SK-N-SH (cell line): ENCODE measurements around the gene PRKCA.

Experiments used
- CHD2 ChIP-seq: fragments of 150-350 bp; IDR thresholded peaks from 2 replicates; pipeline ENCODE4 v1.6.1; 2018; ENCODE audit warnings: low read length; ENCODE audit not compliant: partially characterized antibody
- EZH2phosphoT487 ChIP-seq: fragments of 200-600 bp; sonication (generic); IDR thresholded peaks from 2 replicates; pipeline ENCODE4 v1.6.1; 2017; ENCODE audit warnings: low read depth, mixed run types, mild to moderate bottlenecking, antibody characterized with exemption, moderate library complexity, borderline replicate concordance
- MXI1 ChIP-seq: IDR thresholded peaks from 2 replicates; pipeline ENCODE4 v1.6.1; 2012; ENCODE audit warnings: mild to moderate bottlenecking, low read depth, low read length, improper control_type of control experiment
- POLR2AphosphoS5 ChIP-seq: IDR thresholded peaks from 2 replicates; pipeline ENCODE4 v1.6.1; 2012; ENCODE audit warnings: low read depth, low read length
- RXRA ChIP-seq: IDR thresholded peaks from 2 replicates; pipeline ENCODE4 v1.4.0; 2012; ENCODE audit warnings: low read depth, mild to moderate bottlenecking, borderline replicate concordance
- SIN3A ChIP-seq: IDR thresholded peaks from 2 replicates; pipeline ENCODE4 v1.6.1; 2012; ENCODE audit warnings: low read depth, mild to moderate bottlenecking, low read length, moderate library complexity, borderline replicate concordance
- TAF1 ChIP-seq: IDR thresholded peaks from 2 replicates; pipeline ENCODE4 v1.6.1; 2012; ENCODE audit warnings: low read depth, mild to moderate bottlenecking, low read length, moderate library complexity, borderline replicate concordance
- YY1 ChIP-seq: IDR thresholded peaks from 2 replicates; pipeline ENCODE4 v1.4.0; 2012; ENCODE audit warnings: low read depth, mild to moderate bottlenecking
- TF ChIP-seq, protein P1 (sequence below): fragments of 200-600 bp; sonication (generic); IDR thresholded peaks from 2 replicates; pipeline ENCODE4 v1.6.1; 2017; ENCODE audit warnings: antibody characterized with exemption, mild to moderate bottlenecking, moderate library complexity
- TF ChIP-seq, protein P2 (sequence below): IDR thresholded peaks from 2 replicates; pipeline ENCODE4 v1.6.1; 2012; ENCODE audit warnings: mild to moderate bottlenecking, low read depth, low read length, moderate library complexity
- TF ChIP-seq, protein P3 (sequence below): IDR thresholded peaks from 2 replicates; pipeline ENCODE4 v1.4.0; 2012; ENCODE audit warnings: low read depth

DNA sequence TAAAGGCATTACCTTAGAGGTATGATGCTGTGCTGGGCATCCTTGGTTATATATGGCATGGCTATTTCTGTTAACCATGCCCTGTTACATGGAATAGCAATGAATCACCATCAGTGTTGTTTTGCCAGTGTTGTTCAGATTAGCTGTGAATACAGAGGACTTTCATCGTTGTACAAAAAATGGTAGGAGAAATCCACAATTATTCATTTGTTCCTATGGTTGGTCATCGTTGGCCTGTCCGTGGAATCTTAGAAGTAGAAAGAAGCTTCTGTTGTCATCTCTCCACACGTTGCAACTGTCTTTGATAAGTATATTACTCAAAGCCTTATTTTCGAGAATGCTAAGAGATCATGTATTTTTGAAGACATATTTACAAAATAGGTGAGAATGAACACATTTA lies 418.2 kb downstream of the PRKCA start:
- TF ChIP-seq, protein P1, sequence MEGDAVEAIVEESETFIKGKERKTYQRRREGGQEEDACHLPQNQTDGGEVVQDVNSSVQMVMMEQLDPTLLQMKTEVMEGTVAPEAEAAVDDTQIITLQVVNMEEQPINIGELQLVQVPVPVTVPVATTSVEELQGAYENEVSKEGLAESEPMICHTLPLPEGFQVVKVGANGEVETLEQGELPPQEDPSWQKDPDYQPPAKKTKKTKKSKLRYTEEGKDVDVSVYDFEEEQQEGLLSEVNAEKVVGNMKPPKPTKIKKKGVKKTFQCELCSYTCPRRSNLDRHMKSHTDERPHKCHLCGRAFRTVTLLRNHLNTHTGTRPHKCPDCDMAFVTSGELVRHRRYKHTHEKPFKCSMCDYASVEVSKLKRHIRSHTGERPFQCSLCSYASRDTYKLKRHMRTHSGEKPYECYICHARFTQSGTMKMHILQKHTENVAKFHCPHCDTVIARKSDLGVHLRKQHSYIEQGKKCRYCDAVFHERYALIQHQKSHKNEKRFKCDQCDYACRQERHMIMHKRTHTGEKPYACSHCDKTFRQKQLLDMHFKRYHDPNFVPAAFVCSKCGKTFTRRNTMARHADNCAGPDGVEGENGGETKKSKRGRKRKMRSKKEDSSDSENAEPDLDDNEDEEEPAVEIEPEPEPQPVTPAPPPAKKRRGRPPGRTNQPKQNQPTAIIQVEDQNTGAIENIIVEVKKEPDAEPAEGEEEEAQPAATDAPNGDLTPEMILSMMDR: no peak
- TF ChIP-seq POLR2AphosphoS5 (no peak), MXI1 (no peak), YY1 (no peak), EZH2phosphoT487 (no peak), RXRA (no peak), TAF1 (no peak), CHD2 (no peak), SIN3A (no peak)
- TF ChIP-seq, protein P2, sequence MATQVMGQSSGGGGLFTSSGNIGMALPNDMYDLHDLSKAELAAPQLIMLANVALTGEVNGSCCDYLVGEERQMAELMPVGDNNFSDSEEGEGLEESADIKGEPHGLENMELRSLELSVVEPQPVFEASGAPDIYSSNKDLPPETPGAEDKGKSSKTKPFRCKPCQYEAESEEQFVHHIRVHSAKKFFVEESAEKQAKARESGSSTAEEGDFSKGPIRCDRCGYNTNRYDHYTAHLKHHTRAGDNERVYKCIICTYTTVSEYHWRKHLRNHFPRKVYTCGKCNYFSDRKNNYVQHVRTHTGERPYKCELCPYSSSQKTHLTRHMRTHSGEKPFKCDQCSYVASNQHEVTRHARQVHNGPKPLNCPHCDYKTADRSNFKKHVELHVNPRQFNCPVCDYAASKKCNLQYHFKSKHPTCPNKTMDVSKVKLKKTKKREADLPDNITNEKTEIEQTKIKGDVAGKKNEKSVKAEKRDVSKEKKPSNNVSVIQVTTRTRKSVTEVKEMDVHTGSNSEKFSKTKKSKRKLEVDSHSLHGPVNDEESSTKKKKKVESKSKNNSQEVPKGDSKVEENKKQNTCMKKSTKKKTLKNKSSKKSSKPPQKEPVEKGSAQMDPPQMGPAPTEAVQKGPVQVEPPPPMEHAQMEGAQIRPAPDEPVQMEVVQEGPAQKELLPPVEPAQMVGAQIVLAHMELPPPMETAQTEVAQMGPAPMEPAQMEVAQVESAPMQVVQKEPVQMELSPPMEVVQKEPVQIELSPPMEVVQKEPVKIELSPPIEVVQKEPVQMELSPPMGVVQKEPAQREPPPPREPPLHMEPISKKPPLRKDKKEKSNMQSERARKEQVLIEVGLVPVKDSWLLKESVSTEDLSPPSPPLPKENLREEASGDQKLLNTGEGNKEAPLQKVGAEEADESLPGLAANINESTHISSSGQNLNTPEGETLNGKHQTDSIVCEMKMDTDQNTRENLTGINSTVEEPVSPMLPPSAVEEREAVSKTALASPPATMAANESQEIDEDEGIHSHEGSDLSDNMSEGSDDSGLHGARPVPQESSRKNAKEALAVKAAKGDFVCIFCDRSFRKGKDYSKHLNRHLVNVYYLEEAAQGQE: no peak
- TF ChIP-seq, protein P3, sequence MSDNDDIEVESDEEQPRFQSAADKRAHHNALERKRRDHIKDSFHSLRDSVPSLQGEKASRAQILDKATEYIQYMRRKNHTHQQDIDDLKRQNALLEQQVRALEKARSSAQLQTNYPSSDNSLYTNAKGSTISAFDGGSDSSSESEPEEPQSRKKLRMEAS: no peak
